ENCODE data around the gene UCKL1. TPM values are rescaled to one million over a fixed set of nuclear protein-coding genes. Genes with fewer than 3 reads are reported as not detected.

UCKL1 gene
- polyA plus RNA-seq, 3 donors: 28.9 to 44.6 (median 33.1) TPM

Other genes starting within 250 kb of the UCKL1 start
- 10 to 100 TPM; 26.9 to 50.8 (median 40.9) TPM for gene ARFRP1, start 248.4 kb downstream of the UCKL1 start, polyA plus RNA-seq
- gene ZGPAT, start 248.4 kb downstream of the UCKL1 start, polyA plus RNA-seq: 10 to 100 TPM; 13.2 to 33.0 (median 30.7) TPM
- gene LIME1, start 219.8 kb downstream of the UCKL1 start, polyA plus RNA-seq: 10 to 100 TPM in 2 of 3 donors, 1 to 10 TPM in 1; 5.2 to 16.7 (median 10.7) TPM
- gene SLC2A4RG, start 216.6 kb downstream of the UCKL1 start, polyA plus RNA-seq: 100 to 1,000 TPM in 1 of 3 donors, 10 to 100 TPM in 2; 28.3 to 137 (median 72.8) TPM
- gene ZBTB46, start 125.2 kb downstream of the UCKL1 start, polyA plus RNA-seq: 1 to 10 TPM; 1.8 to 8.2 (median 6.1) TPM
- 1 to 10 TPM in 1 of 3 donors, under 1 TPM in 1, not detected in 1; 0.72 to 1.2 TPM for gene ABHD16B, start 94.9 kb downstream of the UCKL1 start, polyA plus RNA-seq
- gene TPD52L2, start 91.1 kb downstream of the UCKL1 start, polyA plus RNA-seq: 100 to 1,000 TPM in 1 of 3 donors, 10 to 100 TPM in 2; 34.8 to 109 (median 88.8) TPM
- 10 to 100 TPM; 19.0 to 22.9 (median 21.1) TPM for gene DNAJC5, start 61.3 kb downstream of the UCKL1 start, polyA plus RNA-seq
- 10 to 100 TPM in 1 of 3 donors, 1 to 10 TPM in 2; 7.4 to 10.2 (median 9.1) TPM for gene ZNF512B, start 13.5 kb upstream of the UCKL1 start, polyA plus RNA-seq
- 1 to 10 TPM; 2.0 to 2.7 (median 2.6) TPM for gene SAMD10, start 23.2 kb upstream of the UCKL1 start, polyA plus RNA-seq
- 10 to 100 TPM; 28.9 to 37.2 (median 34.1) TPM for gene PRPF6, start 24.7 kb upstream of the UCKL1 start, polyA plus RNA-seq
- gene C20orf204, start 79.8 kb upstream of the UCKL1 start, polyA plus RNA-seq: under 1 TPM; 0.56 to 0.58 (median 0.56) TPM
- gene SOX18, start 93.2 kb upstream of the UCKL1 start, polyA plus RNA-seq: 10 to 100 TPM in 2 of 3 donors, 1 to 10 TPM in 1; 8.1 to 53.5 (median 33.4) TPM
- 10 to 100 TPM; 17.2 to 48.5 (median 35.4) TPM for gene TCEA2, start 106.8 kb upstream of the UCKL1 start, polyA plus RNA-seq
- gene RGS19, start 123.1 kb upstream of the UCKL1 start, polyA plus RNA-seq: 10 to 100 TPM in 2 of 3 donors, 1 to 10 TPM in 1; 4.9 to 19.9 (median 19.2) TPM
- gene OPRL1, start 123.7 kb upstream of the UCKL1 start, polyA plus RNA-seq: 1 to 10 TPM in 2 of 3 donors, under 1 TPM in 1; 0.45 to 1.2 (median 1.1) TPM
- gene LKAAEAR1, start 128.0 kb upstream of the UCKL1 start, polyA plus RNA-seq: under 1 TPM in 2 of 3 donors, not detected in 1; 0.27 to 0.64 TPM
- gene NPBWR2, start 151.1 kb upstream of the UCKL1 start, polyA plus RNA-seq: not detected
- gene MYT1, start 208.0 kb upstream of the UCKL1 start, polyA plus RNA-seq: under 1 TPM in 1 of 3 donors, not detected in 2; 0.25 TPM

Data from adipose tissue (tissue), 3 donors.